HG03442 (cell line): ENCODE measurements around the gene GALNT14.

Experiments
- ATAC-seq: cut with Tn5 transposase; IDR thresholded peaks from one replicate; pipeline ENCODE4 v1.9.1; 2021; ENCODE audit warnings: mild to moderate bottlenecking, moderate library complexity; ENCODE audit not compliant: unreplicated experiment

Gene GALNT14

GRCh38 chr2:30949435-30949834 lies 188.8 kb downstream of the GALNT14 start:
- ATAC-seq = no peak

GRCh38 chr2:30948857-30949256 lies 189.4 kb downstream of the GALNT14 start:
- no peak for ATAC-seq

- ATAC-seq = no peak
These were observed 190.1 kb downstream of the GALNT14 start for GRCh38 chr2:30948130-30948529.

GRCh38 chr2:30947686-30948085 lies 190.6 kb downstream of the GALNT14 start:
- ATAC-seq = no peak

GRCh38 chr2:30942419-30942818 lies 195.8 kb downstream of the GALNT14 start:
- ATAC-seq = no peak

GRCh38 chr2:30940839-30941238 lies 197.4 kb downstream of the GALNT14 start:
- no peak for ATAC-seq

DNA sequence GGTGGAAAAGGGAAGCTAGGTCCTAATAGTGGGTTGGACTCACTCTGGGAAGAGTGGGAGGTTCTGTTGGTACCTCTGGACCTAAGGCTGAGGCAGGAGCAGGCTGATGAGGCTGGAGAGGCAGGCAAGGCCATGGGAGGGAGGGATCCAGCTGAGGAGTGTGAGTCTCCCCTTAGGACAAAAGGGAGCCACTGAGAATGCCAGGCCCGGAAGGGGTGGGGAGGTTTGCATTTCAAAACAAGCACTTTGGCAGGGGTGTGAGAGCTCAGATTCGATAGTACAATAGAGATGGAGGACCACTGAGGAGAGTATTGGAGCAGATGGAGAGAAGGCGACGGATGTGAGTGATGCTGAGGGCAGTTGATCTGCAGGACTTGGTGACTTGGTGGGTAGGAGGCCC lies 198.9 kb downstream of the GALNT14 start:
- ATAC-seq = no peak

- no peak for ATAC-seq
These were observed 200.0 kb downstream of the GALNT14 start for GRCh38 chr2:30938196-30938595.

DNA sequence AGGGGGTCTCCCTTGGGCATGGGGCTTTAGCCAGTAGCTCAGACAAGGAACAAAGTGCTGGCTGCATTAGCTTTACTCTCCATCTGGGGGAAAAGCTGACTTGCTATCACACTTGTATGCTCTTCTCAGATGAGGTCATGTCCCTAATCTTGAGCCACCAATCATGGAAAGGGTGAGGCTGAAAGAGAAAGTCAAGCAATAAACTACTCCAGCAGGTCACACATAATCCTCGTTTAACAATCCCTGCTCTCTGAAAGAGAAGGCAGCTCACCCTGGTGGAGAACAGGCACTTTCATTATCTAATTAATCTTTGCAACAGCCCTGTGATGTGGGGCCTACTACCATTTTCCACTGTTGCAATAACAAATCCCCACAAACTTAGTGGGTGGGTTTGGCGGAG lies 201.3 kb downstream of the GALNT14 start:
- no peak for ATAC-seq

DNA sequence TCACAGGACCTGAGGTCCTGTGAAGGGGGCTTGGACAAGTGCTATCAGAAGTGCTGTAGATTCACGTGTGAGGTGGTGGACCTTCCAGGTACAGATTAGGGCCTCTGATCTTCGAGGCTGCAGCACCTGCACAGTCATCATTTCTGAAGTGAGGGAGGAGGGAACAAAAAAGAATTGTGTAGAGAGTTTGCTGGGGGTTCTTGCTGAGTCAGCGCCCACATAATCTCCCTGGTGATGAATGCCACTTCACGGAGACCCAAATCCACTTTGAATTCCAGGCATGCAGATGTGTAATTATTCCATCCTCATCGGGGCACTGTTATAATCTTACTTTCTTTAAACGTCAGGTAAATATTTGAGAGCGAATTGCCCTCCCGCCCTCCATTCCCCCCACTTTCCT lies 202.4 kb downstream of the GALNT14 start:
- ATAC-seq = no peak

DNA sequence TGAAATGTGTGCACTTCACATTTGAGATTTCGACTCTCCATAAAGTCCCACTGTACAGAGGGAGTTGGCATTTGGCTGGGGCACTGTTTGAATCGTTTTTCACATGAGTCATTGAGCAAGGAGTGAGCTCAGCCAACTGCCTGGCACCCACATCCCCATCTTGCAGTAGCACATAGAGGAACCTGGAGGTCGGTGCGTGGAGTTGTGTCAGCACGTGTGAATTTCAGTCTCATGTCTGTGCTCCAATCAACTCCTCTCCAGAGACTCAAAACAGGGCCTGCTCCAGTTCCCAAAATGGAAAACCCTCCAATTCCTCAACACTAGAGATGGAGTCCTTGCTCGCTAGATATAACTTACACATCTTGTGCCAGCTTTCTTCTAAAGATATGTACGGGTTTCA lies 204.2 kb downstream of the GALNT14 start:
- ATAC-seq = no peak

DNA sequence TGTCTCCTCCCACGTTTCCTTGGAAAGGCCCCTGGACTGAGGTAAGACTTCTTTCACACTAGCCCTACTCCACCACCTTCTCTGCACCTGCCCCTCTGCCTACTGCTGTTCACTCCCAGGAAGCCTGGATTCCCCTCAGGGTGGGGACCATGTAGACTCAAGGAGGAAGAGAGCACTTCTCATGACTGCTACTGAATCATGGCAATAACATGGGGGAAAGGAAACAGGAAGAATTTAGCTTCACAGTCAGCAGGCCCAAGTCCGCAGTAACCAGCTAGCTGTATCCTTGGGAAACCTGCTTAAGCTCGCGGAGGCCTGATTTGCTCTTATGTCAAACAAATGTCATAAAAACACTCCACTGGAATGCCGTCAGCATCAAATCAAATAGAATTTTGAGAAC lies 204.7 kb downstream of the GALNT14 start:
- ATAC-seq = no peak

GRCh38 chr2:30932870-30933269 lies 205.4 kb downstream of the GALNT14 start:
- ATAC-seq = peak; percentile 72

- no peak for ATAC-seq
These were observed 206.3 kb downstream of the GALNT14 start for GRCh38 chr2:30931841-30932407.

DNA sequence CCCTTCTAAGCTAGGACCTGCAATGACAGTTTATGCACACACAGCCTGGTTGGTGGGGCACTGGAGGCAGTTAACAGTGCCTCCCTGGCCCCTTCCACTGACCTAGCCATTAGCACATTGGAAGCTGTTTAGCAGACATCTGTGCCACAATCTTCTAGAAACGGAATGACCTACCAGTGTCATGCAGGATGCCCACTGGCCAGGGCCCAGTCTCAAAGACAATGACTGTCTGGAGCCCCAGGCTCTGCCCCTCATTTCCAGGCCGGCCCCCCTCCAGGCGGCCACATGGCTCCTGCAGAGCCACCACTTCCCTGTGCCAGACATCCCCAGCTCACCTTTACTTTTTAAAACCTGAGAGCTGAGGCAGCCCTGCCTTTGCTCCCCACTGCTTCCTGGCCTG lies 207.5 kb downstream of the GALNT14 start:
- ATAC-seq = no peak

DNA sequence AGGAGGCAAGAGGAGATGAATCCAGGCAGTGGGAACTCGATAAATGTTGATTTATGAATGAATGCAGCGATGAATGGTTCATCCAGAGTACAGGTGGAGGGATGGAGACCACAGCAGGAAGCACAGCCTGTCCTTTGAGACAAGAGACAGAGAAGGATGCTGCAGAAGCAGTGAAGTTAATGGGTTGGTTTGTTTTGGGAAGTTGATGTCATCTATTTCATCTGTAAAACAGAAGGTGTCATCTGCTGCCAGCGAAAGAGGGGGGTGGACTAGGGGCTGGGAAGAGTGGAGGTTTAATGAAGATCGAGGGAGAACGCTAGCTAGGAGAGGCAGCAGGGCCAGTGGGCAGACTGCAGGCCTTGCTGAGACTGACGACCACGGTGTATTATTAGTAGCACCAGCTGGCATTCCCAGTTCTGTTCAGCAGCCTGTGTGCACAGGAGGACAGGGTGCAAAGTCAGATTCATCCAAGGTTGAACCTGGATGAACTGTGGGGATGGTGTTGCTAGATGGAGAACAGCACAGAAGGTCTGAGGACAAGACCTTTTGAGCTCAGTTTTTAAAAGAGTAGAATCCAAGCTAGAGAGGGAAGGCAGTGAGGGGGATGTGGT lies 210.7 kb downstream of the GALNT14 start:
- no peak for ATAC-seq

- no peak for ATAC-seq
These were observed 211.6 kb downstream of the GALNT14 start for GRCh38 chr2:30926606-30927005.

- ATAC-seq = no peak
These were observed 214.6 kb downstream of the GALNT14 start for GRCh38 chr2:30923623-30924022.

- ATAC-seq = no peak
These were observed 217.7 kb downstream of the GALNT14 start for GRCh38 chr2:30920511-30920910.

- ATAC-seq = no peak
These were observed 222.8 kb downstream of the GALNT14 start for GRCh38 chr2:30915486-30915885.

DNA sequence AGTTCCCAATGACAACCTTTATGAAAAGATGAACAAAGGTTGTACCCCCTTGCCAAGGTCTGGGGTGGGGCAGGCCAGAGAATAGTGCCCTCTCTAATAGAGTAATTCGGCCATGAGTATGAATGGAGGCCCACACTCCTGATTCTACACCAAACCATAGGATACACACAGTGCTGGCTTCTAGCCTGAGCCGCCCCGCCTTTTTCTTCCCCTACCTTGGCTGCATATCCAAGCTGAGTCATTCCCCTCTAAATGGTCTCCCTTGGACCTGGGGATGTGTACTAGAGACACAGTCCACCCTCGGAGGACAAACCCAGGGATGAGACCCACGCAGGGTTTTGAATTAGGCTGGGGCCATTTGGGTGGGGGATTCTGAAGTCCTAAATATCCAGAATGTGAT lies 223.8 kb downstream of the GALNT14 start:
- ATAC-seq = no peak

- no peak for ATAC-seq
These were observed 226.2 kb downstream of the GALNT14 start for GRCh38 chr2:30912056-30912455.

DNA sequence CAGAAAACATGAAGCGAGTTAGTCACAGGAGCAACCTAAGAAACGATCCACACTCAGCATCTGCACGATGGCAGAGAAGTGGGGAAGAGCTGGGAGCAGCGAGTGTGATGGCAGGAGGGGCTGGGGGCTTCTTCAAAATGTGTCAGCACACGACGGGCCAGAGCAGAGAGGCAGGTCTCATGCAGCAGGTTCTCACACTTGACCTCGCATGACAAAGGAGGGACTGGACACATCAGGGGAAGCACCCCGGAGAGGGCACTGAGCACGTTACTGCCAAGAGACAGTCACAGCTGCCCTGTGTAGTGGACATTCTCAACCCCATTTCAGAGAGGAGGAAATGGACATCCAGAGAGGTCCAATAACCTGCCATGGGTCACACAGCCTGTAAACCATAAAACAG lies 226.9 kb downstream of the GALNT14 start:
- ATAC-seq = no peak
